Fibroblast of skin of abdomen (primary cell): Measurements from ENCODE around the gene EPB41L4A.

Experiments
- DNase-seq: peaks from one replicate; pipeline ENCODE4 v3.0.0-alpha.2; 2013

EPB41L4A gene

DNA sequence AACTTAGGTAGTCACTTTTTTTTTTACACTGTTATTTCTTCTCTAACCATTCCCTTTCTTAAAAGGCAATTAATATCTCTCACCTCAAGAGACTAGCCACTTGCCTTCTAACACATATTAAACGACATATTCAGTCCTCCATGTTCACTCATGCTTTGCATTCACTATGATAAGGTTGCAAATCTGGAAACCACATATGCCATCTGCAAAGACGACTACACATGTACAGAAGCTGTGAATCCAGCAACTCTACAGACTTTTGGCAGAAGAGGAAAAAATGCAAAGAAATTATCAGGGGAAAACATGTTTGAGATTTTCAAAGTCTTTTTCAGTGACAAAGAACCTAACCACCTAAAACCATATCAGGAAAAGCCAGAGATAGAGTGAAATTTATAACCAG, 112.1 kb downstream of the EPB41L4A start:
- DNase-seq: no peak

DNA sequence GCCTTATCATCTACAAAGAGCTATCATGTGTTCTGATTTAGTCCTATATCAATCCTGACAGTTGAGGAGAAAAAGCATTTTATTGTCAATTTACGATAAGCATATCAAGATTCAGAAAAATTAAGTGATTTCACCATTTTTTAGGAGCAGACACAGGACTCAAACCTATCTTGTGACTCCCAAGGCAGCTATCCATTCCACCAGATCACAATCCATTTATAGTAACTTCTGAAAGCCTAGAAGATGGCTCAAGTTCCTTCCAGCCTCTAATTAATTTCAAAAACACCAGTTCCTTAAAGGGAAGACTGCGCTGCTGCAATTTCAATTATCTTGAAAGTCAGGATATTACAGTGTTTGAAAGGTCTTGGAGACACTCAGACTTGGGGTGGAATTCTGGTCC, 114.3 kb downstream of the EPB41L4A start:
- DNase-seq: no peak

DNA sequence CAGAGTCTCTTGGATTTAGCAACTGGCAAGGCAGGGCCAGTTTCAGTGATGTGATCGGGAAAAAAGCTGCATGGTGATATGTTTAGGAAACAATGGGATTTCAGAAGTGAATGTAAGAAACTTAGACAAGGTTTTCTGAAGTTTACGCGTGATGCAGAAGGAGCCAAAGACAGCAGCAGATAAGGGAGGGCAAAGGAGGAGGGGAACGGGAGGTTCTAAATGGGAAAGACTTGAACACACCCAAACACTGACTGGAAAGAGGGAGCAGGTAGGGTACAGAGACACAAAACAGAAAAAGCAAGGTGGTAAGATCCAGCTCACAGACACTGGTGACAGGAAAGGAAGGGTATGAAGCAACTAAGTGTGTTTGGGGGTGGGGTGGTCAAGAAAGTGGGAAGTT, 115.4 kb downstream of the EPB41L4A start:
- DNase-seq: no peak

- no peak for DNase-seq
These were observed 125.0 kb downstream of the EPB41L4A start for GRCh38 chr5:112294126-112294525.

- no peak for DNase-seq
These were observed 125.5 kb downstream of the EPB41L4A start for GRCh38 chr5:112293587-112293986.

DNA sequence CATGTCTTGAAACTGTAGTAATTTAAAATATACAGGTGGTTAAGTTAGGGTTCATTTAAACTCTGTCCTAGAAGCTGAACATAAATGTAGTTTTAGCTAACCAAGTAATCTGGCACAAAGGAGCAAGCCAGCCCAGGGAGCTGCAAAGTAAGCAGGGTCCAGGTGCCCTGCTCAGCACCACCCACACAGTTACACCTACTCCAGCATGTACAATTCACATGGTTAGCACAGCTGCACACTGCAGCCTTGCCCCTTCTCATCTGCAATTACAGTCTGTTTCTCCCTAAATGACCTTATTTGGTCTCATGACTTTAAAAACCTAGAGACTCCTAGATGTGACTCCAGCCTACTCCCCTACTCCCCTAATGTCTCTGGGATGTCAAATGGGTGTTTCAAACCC, 128.4 kb downstream of the EPB41L4A start:
- DNase-seq: no peak

GRCh38 chr5:112289465-112289864, 129.6 kb downstream of the EPB41L4A start:
- DNase-seq: no peak

GRCh38 chr5:112283943-112284929, 134.8 kb downstream of the EPB41L4A start:
- DNase-seq: no peak

- no peak for DNase-seq
These were observed 136.0 kb downstream of the EPB41L4A start for GRCh38 chr5:112283034-112283582.

- no peak for DNase-seq
These were observed 140.0 kb downstream of the EPB41L4A start for GRCh38 chr5:112279082-112279481.

- no peak for DNase-seq
These were observed 142.1 kb downstream of the EPB41L4A start for GRCh38 chr5:112276991-112277390.

DNA sequence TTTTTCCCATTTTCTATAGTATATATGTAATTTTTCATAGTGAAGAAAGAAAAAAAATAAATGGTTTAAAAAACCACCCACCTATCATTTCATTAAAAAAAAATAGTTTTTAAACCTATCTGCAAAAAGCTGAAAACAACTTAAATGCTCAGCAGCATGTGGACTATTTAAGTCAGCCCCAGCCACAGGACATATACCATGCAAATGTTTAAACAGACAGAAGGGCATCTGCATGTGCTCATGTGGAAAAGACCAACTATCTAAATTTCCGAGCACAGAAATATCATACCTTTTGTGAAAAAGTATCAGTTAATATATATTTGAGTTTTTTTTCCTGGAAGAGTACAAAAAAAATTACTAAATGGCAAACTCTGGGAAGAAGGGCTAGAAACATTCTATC, 143.4 kb downstream of the EPB41L4A start:
- DNase-seq: no peak

- no peak for DNase-seq
These were observed 148.5 kb downstream of the EPB41L4A start for GRCh38 chr5:112270299-112271293.

DNA sequence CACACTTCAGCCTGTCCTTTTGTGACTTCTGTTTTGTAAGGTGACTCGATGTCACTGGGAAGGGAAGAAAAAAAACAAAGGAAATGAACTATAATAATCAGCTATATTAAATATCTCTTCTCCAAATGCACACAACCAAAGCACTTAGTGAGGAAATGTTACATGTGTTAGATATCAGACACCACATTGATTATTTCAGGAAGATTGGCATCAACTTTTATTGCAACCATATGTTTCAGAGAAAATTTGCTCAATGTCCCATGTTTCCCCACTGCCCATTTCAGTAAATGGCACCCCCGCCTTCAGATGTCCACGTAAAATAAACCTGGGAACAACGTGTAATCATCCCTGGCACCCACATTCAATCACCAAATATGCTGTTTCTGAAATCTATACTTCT, 151.8 kb downstream of the EPB41L4A start:
- DNase-seq: no peak

GRCh38 chr5:112264666-112265065, 154.4 kb downstream of the EPB41L4A start:
- DNase-seq: no peak

DNA sequence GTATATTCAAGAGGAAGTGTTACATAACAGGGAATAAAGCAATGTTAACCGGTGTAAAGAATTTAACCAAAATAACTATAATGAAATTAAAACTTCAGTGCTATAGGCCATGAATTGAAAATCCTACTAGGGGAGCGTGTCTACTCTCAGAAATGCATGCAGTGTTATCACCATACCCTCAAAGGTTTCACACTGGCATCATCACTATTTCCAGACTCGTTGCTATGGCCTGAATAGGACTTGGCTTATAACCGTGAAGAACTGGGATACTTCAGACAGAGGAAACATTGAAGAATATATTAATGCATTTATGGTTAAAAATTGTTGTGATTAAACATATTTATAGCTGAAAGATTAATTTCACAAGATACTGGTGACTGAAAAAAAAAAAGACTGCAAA, 154.9 kb downstream of the EPB41L4A start:
- DNase-seq: no peak

DNA sequence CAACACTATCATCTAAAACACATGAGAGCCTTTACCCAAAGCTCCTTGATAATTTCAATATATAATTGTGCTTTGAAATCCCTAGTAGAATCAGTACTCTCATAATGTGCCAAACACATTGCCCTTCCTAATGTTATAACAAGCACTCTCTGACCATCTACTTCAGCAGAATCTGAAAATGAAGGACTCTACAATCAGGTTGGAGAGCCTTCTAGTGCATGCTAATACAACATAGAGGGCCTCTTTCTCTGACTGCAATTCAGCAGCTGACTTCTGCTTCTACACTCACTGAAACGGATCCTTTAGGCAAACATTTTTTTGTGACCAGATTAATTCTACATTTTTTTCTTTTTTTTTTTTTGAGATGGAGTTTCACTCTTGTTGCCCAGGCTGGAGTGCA, 155.6 kb downstream of the EPB41L4A start:
- no peak for DNase-seq

GRCh38 chr5:112258571-112258970, 160.5 kb downstream of the EPB41L4A start:
- DNase-seq: no peak

- no peak for DNase-seq
These were observed 161.1 kb downstream of the EPB41L4A start for GRCh38 chr5:112257976-112258375.

GRCh38 chr5:112257005-112257404, 162.1 kb downstream of the EPB41L4A start:
- no peak for DNase-seq

DNA sequence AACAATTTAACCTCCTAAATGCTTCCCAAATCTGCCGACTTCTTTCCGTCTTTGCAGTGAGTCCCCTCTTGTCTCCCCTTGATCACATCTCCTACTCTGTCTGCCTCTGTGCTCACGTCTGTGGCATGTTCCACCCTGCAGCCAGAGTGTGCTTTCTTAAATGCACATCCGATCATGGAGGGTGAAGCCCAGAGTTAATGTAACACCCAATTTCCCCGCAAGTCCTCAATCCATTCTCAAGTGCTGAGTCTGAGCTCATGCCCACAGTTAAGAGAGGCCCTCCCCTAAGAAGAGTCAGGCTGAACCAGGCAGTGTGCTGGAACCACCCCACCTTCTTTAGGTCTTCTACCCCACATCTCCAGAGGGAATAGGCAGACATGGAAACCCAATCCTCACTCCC, 164.8 kb downstream of the EPB41L4A start:
- DNase-seq: no peak

DNA sequence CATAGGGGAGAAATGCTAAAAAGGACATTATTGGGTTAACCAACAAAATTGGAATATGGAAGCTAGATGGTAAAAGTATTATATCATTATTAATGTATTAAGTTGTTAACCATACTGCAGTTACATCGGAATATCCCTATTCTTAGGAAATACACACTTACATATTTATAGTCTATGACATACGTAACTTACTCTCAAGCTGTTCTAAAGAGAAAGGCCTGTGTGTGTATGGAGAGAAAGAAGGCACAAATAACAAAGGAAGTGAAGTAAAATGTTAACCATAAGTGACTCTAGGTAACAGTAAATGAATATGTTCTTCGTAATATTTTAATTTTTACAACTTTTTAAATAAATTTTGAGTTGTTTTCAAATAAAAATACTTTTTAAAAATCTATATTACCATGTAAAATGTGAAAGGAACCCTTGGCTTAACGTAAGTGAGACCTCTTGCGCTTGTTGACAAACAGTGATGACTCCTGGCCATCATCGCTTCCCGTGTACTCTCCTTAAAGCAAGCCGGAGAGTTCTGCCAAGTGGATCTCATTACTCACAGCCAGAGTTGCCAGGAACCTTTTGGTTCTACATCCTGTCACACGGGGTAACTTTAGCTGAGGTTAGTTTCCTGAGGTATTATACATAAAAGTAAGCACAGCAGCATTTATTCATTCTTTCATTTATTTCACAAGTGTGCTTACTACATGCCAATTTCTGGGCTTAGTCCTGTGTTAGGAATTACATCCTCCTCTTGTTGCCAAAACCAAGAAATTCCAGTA, 165.4 kb downstream of the EPB41L4A start:
- DNase-seq: no peak
